Central memory CD4-positive, alpha-beta T cell (primary cell): ENCODE measurements around the gene NT5C2.
A peak's percentile ranks its signal among the peaks of the same experiment; 100 is the strongest.
"Not testable (repeated sequence)": the region's sequence is repeated elsewhere in the genome, so short reads cannot be mapped to it uniquely, and the experiment has no call there.

ENCODE experiments used
- DNase-seq: peaks from one replicate; pipeline ENCODE4 v3.0.0; 2022

Gene NT5C2

GRCh38 chr10:103083266-103083976, 109.7 kb downstream of the NT5C2 start:
- no peak for DNase-seq

- no peak for DNase-seq
These were observed 110.4 kb downstream of the NT5C2 start for GRCh38 chr10:103082683-103083082.

GRCh38 chr10:103080891-103081581, 112.0 kb downstream of the NT5C2 start:
- DNase-seq: no peak

- DNase-seq: no peak
These were observed 113.1 kb downstream of the NT5C2 start for GRCh38 chr10:103079946-103080345.

- no peak for DNase-seq
These were observed 114.0 kb downstream of the NT5C2 start for GRCh38 chr10:103079100-103079499.

GRCh38 chr10:103078676-103079075, 114.4 kb downstream of the NT5C2 start:
- no peak for DNase-seq

- DNase-seq: no peak
These were observed 114.8 kb downstream of the NT5C2 start for GRCh38 chr10:103078309-103078615.

- no peak for DNase-seq
These were observed 115.4 kb downstream of the NT5C2 start for GRCh38 chr10:103077491-103078308.

GRCh38 chr10:103077020-103077419, 116.1 kb downstream of the NT5C2 start:
- DNase-seq: no peak

- no peak for DNase-seq
These were observed 120.2 kb downstream of the NT5C2 start for GRCh38 chr10:103072891-103073290.

- DNase-seq: no peak
These were observed 120.8 kb downstream of the NT5C2 start for GRCh38 chr10:103072276-103072675.

GRCh38 chr10:103069453-103070331, 123.4 kb downstream of the NT5C2 start:
- DNase-seq: peak; percentile 63

GRCh38 chr10:103067956-103068355, 125.1 kb downstream of the NT5C2 start:
- DNase-seq: no peak

GRCh38 chr10:103067484-103067883, 125.6 kb downstream of the NT5C2 start:
- DNase-seq: no peak

GRCh38 chr10:103067099-103067477, 126.0 kb downstream of the NT5C2 start:
- DNase-seq: not testable (repeated sequence)

GRCh38 chr10:103066141-103067098, 126.7 kb downstream of the NT5C2 start:
- DNase-seq: no peak

GRCh38 chr10:103064956-103065355, 128.1 kb downstream of the NT5C2 start:
- DNase-seq: no peak

GRCh38 chr10:103062854-103063590, 130.1 kb downstream of the NT5C2 start:
- DNase-seq: no peak

GRCh38 chr10:103060575-103060974, 132.5 kb downstream of the NT5C2 start:
- DNase-seq: no peak

GRCh38 chr10:103058034-103058433, 135.0 kb downstream of the NT5C2 start:
- no peak for DNase-seq

- no peak for DNase-seq
These were observed 138.0 kb downstream of the NT5C2 start for GRCh38 chr10:103055105-103055504.
